Fibroblast of the aortic adventitia (primary cell): Measurements from ENCODE around the gene MOB3C. TPM values are rescaled to one million over a fixed set of nuclear protein-coding genes. Genes with fewer than 3 reads are reported as not detected.

Experiments
- DNase-seq: peaks from one replicate; pipeline ENCODE4 v3.0.0-alpha.2; 2010; ENCODE audit warnings: low read depth
- H3K4me3 ChIP-seq: 2 replicates; pipeline ENCODE4 v1.5.1; 2011; ENCODE audit warnings: low read depth, mild to moderate bottlenecking, control low read depth, low read length, moderate library complexity
- CTCF ChIP-seq: IDR thresholded peaks from 2 replicates; pipeline ENCODE4 v1.5.1; 2011; ENCODE audit warnings: mild to moderate bottlenecking, low read length, control low read depth, inconsistent platforms; ENCODE audit not compliant: insufficient read depth
- total RNA-seq: library from RNA; depleted of rRNA; stranded (reverse); fragments of >200 nt; gene quantifications from 2 replicates; pipeline ENCODE4 v1.2.3, GENCODE V29; 2012; ENCODE audit warnings: low replicate concordance

Gene MOB3C
- total RNA-seq, 1 donor = 7.0 TPM

- DNase-seq = no peak
- TF ChIP-seq CTCF = no peak
- no peak overlapping the region for H3K4me3 ChIP-seq
Observed at GRCh38 chr1:46583494-46583893, 33.1 kb downstream of the MOB3C start.

- TF ChIP-seq CTCF = no peak
- no peak for DNase-seq
- no peak overlapping the region for H3K4me3 ChIP-seq
Observed at GRCh38 chr1:46582972-46583371, 33.6 kb downstream of the MOB3C start.

DNA sequence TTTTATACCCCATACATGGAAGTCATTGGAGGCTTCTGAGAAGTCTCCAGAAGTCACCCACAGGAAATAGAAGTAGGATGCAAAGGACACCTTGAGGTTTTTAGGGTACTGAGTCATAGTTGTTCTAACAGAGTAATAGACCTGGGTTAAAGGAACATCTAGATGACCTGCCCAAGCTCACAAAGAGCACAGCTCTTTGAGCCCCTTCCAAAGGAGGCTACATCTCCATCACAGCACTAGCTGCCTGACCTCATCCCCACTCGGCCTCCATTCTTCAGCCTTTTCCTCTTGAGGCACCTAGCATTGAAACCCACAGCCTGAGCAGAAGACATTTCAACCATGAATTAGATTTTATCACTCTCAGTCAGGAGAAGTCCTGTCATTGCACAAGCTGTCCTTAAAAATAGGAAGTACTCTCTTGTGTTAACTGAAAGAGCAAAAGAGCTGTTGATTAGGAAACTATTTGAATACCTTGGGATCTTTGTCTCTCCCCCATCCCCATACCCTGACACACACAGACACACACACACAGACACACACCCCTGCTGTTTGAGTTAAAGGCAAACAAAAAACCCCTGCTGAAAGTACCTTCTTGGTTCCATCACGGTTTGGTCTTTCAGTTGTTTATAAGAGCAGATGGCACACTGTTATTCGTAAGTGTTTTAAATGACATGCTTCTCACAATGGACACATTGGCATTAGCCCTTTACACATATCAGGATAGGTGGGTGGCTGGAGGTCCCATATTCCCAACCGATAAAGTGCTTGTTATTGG lies 34.7 kb downstream of the MOB3C start:
- no peak for DNase-seq
- no peak overlapping the region for H3K4me3 ChIP-seq
- TF ChIP-seq CTCF = no peak

- TF ChIP-seq CTCF = no peak
- no peak for DNase-seq
- H3K4me3 ChIP-seq = no peak overlapping the region
Observed at GRCh38 chr1:46580140-46580903, 36.3 kb downstream of the MOB3C start.

GRCh38 chr1:46577671-46578070 lies 38.9 kb downstream of the MOB3C start:
- DNase-seq = no peak
- no peak for TF ChIP-seq CTCF
- no peak overlapping the region for H3K4me3 ChIP-seq

- no peak for TF ChIP-seq CTCF
- H3K4me3 ChIP-seq = no peak overlapping the region
Observed at GRCh38 chr1:46576596-46576995, 40.0 kb downstream of the MOB3C start.

GRCh38 chr1:46575778-46576177 lies 40.8 kb downstream of the MOB3C start:
- TF ChIP-seq CTCF = no peak
- no peak overlapping the region for H3K4me3 ChIP-seq
- DNase-seq = no peak

More at GRCh38 chr1:46576596-46576995, 40.0 kb downstream of the MOB3C start:
- DNase-seq = no peak
